ENCODE measurements around the gene C16orf74.
A peak's percentile ranks its signal among the peaks of the same experiment; 100 is the strongest.

Gene C16orf74

GRCh38 chr16:85750827-85751697 lies at the start of gene C16orf74:
Gene C16orf74 (minus strand): TSS chr16:85751096. CDS start chr16:85735217, 15,879 bp downstream.
- DNase-seq: peak; percentile 70
- Mint-ChIP-seq H3K27ac (no peak within 1 kb of the TSS), H3K36me3 (ENCODE audit: low read depth) (no peaks in the 10 kb centered on the region), H3K27me3 (ENCODE audit: low read depth, poor library complexity) (peaks cover 80% of the 10 kb centered on the region), H3K4me1 (peaks cover 28% of the 10 kb centered on the region), H3K9me3 (no peaks in the 10 kb centered on the region), H3K4me3 (peak within 1 kb of the TSS; percentile 85)
- TF ChIP-seq, protein P1, sequence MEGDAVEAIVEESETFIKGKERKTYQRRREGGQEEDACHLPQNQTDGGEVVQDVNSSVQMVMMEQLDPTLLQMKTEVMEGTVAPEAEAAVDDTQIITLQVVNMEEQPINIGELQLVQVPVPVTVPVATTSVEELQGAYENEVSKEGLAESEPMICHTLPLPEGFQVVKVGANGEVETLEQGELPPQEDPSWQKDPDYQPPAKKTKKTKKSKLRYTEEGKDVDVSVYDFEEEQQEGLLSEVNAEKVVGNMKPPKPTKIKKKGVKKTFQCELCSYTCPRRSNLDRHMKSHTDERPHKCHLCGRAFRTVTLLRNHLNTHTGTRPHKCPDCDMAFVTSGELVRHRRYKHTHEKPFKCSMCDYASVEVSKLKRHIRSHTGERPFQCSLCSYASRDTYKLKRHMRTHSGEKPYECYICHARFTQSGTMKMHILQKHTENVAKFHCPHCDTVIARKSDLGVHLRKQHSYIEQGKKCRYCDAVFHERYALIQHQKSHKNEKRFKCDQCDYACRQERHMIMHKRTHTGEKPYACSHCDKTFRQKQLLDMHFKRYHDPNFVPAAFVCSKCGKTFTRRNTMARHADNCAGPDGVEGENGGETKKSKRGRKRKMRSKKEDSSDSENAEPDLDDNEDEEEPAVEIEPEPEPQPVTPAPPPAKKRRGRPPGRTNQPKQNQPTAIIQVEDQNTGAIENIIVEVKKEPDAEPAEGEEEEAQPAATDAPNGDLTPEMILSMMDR (IDR thresholded peaks at IDR 0.05): no peak

DNA sequence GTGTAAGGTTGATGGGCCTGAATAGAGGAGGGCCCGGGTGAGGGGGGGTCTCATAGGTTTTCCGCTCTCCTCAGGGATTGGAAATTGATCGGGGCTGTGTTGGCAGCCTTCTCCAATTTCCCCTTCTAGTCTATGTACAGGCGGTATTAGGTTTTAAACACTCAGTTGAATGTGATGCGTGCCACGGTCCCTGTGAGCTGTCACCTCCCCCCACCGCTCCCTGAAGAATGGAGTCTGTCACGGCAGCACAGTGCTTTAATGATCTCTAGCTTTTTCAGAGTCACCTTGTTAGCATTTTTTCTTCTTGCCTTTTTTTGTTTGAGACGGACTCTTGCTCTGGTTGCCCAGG lies 49.4 kb upstream of the C16orf74 start:
- H3K27ac Mint-ChIP-seq: peak overlapping the region; percentile 91
- peaks cover 46% of the 10 kb centered on the region for H3K4me1 Mint-ChIP-seq
- H3K36me3 Mint-ChIP-seq (ENCODE audit: low read depth): peaks cover 55% of the 10 kb centered on the region
- TF ChIP-seq, protein P1 (IDR thresholded peaks at IDR 0.05): no peak
- DNase-seq: peak; percentile 23
- no peaks in the 10 kb centered on the region for H3K27me3 Mint-ChIP-seq (ENCODE audit: low read depth, poor library complexity)
- peak overlapping the region; percentile 89 for H3K4me3 Mint-ChIP-seq
- no peaks in the 10 kb centered on the region for H3K9me3 Mint-ChIP-seq

DNA sequence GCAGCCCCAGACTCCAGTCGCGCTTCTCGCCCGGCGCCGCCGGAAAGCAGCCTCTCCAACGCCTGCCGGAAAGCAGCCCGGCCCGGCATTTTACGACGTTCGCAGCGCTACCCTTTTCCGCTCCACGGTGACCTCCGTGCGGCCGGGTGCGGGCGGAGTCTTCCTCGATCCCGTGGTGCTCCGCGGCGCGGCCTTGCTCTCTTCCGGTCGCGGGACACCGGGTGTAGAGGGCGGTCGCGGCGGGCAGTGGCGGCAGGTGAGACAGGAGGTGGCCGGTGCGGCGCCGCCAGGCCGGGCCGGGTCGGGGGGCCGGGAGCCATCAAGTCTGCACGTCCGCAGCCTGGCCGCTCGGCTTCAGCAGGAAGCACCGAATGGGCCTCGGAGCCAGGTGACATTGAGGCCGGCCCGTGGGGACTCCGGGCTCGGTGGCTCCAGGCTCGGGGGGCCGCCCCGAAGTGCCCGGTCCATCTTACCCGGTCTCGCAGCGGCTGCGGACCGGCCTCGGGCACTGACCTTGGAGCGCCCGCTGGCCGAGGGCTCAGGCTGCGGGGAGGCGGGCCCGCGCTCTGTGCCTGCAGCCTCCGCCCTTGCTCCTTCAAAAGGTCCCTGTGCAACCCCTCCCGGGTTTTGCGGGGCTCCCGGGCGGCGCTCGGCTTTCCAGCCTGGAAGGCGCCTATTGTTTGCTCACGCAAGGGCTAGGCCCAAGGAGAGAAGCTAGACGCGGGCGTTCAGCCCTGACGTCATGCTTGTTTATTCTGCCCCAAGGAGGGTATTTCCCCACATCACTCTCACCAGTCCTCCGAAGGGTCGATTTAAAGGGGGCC lies 48.8 kb upstream of the C16orf74 start, which contains the start of the genes COX4I1 and EMC8:
TSS of gene COX4I1 (plus strand) at position 199 of the 824 bp plus-strand sequence. CDS start 1,511 bp downstream, outside the sequence.
TSS of gene EMC8 (minus strand) at position 48 of the 824 bp plus-strand sequence. CDS start 249 bp downstream, outside the sequence.
- Mint-ChIP-seq H3K4me3 (peak within 1 kb of the TSS; percentile 89), H3K4me1 (peaks cover 46% of the 10 kb centered on the region), H3K27me3 (ENCODE audit: low read depth, poor library complexity) (no peaks in the 10 kb centered on the region), H3K27ac (peak within 1 kb of the TSS; percentile 91), H3K9me3 (no peaks in the 10 kb centered on the region), H3K36me3 (ENCODE audit: low read depth) (peaks cover 55% of the 10 kb centered on the region)
- peak; percentile 96 for DNase-seq
- TF ChIP-seq, protein P1 (IDR thresholded peaks at IDR 0.05): no peak

- Mint-ChIP-seq H3K27ac (no peak overlapping the region), H3K9me3 (no peaks in the 10 kb centered on the region), H3K4me3 (peak overlapping the region; percentile 88), H3K4me1 (peaks cover 46% of the 10 kb centered on the region), H3K36me3 (ENCODE audit: low read depth) (peaks cover 54% of the 10 kb centered on the region), H3K27me3 (ENCODE audit: low read depth, poor library complexity) (no peaks in the 10 kb centered on the region)
- TF ChIP-seq, protein P1 (IDR thresholded peaks at IDR 0.05): no peak
- DNase-seq: no peak
These were observed 48.1 kb upstream of the C16orf74 start for GRCh38 chr16:85798901-85799496.

GRCh38 chr16:85798283-85798776 lies 47.4 kb upstream of the C16orf74 start:
- no peaks in the 10 kb centered on the region for H3K27me3 Mint-ChIP-seq (ENCODE audit: low read depth, poor library complexity)
- no peaks in the 10 kb centered on the region for H3K9me3 Mint-ChIP-seq
- no peak overlapping the region for H3K27ac Mint-ChIP-seq
- no peak for DNase-seq
- peaks cover 46% of the 10 kb centered on the region for H3K4me1 Mint-ChIP-seq
- peaks cover 54% of the 10 kb centered on the region for H3K36me3 Mint-ChIP-seq (ENCODE audit: low read depth)
- peak overlapping the region; percentile 88 for H3K4me3 Mint-ChIP-seq
- TF ChIP-seq, protein P1 (IDR thresholded peaks at IDR 0.05): no peak

Measured in nephron progenitor cell (in vitro differentiated cells).